PC-9 (cell line): ENCODE data around the gene CKAP5. TPM values are rescaled to one million over a fixed set of nuclear protein-coding genes. Genes with fewer than 3 reads are reported as not detected.

Experiments
- BruUV-seq: library from RNA; stranded (reverse); fragments of 400-500 nt; replicated peaks from 2 replicates; lab custom pipeline; 2021; lab: Mats Ljungman, UMichigan
- CTCF ChIA-PET: fragments of 300-600 bp; sonication (Branson Sonifier 250); formaldehyde crosslinking; loops from one replicate; lab custom pipeline; 2022; ENCODE audit warnings: antibody characterized with exemption; lab: Charles Lee
- POLR2A ChIA-PET: fragments of 300-600 bp; sonication (Branson Sonifier 250); formaldehyde crosslinking; loops from one replicate; lab custom pipeline; 2022; ENCODE audit warnings: antibody characterized with exemption; ENCODE audit not compliant: unreplicated experiment; lab: Charles Lee
- DNase-seq, 2 experiments: peaks; one replicate each; pipeline versions ENCODE4 v3.0.0 to v3.0.0-alpha.2; 2015 to 2022; ENCODE audit warnings: mixed read lengths in 1 of 2
- H2AFZ ChIP-seq: fragments of 200-600 bp; sonication (generic); 2 replicates; pipeline ENCODE4 v1.8.1; 2017; ENCODE audit warnings: antibody characterized with exemption
- H3F3A ChIP-seq: fragments of 200-600 bp; sonication (generic); 2 replicates; pipeline ENCODE4 v1.8.1; 2017; ENCODE audit warnings: antibody characterized with exemption, mild to moderate bottlenecking, low read depth; ENCODE audit not compliant: insufficient read depth
- H3K27ac ChIP-seq: fragments of 200-600 bp; sonication (generic); 2 replicates; pipeline ENCODE4 v1.6.1; 2016; ENCODE audit warnings: mixed run types
- H3K27me3 ChIP-seq: fragments of 200-600 bp; sonication (generic); 2 replicates; pipeline ENCODE4 v1.6.1; 2016; ENCODE audit warnings: low read depth, mixed run types; ENCODE audit not compliant: insufficient read depth
- H3K36me3 ChIP-seq: fragments of 200-600 bp; sonication (generic); 2 replicates; pipeline ENCODE4 v1.6.1; 2016; ENCODE audit warnings: low read depth, mixed run types
- H3K4me1 ChIP-seq: fragments of 200-600 bp; sonication (generic); replicated peaks from 2 replicates; pipeline ENCODE4 v1.6.1; 2016; ENCODE audit warnings: mixed run types; ENCODE audit not compliant: insufficient read depth
- H3K4me2 ChIP-seq: fragments of 200-600 bp; sonication (generic); 2 replicates; pipeline ENCODE4 v1.6.1; 2017; ENCODE audit warnings: mixed run types
- H3K4me3 ChIP-seq: fragments of 200-600 bp; sonication (generic); 2 replicates; pipeline ENCODE4 v1.6.1; 2016; ENCODE audit warnings: mixed run types
- H3K79me2 ChIP-seq: fragments of 200-600 bp; sonication (generic); 2 replicates; pipeline ENCODE4 v1.6.1; 2017; ENCODE audit warnings: low read depth, mixed run types
- H3K9me2 ChIP-seq: fragments of 200-600 bp; sonication (generic); 2 replicates; pipeline ENCODE4 v1.8.1; 2017; ENCODE audit warnings: mild to moderate bottlenecking; ENCODE audit not compliant: insufficient read depth
- H3K9me3 ChIP-seq: fragments of 200-600 bp; sonication (generic); 2 replicates; pipeline ENCODE4 v1.8.1; 2016; ENCODE audit warnings: low read depth; ENCODE audit not compliant: insufficient read depth
- H4K20me1 ChIP-seq: fragments of 200-600 bp; sonication (generic); 2 replicates; pipeline ENCODE4 v1.8.1; 2017; ENCODE audit not compliant: insufficient read depth
- EZH2 ChIP-seq: fragments of 200-600 bp; sonication (generic); IDR thresholded peaks from 2 replicates; pipeline ENCODE4 v1.8.0; 2017; ENCODE audit warnings: antibody characterized with exemption, low read depth
- intact Hi-C: fragments of 100-400 bp; cut with micrococcal nuclease; formaldehyde crosslinking; loops from one replicate; pipeline ENCODE4 v1.10.0; 2022; ENCODE audit not compliant: unreplicated experiment
- total RNA-seq: library from RNA; stranded (reverse); gene quantifications from 2 replicates; pipeline ENCODE4 v1.2.3, GENCODE V29; 2021
- TF ChIP-seq, protein P1 (sequence below): fragments of 200-600 bp; sonication (generic); conservative IDR thresholded peaks from 2 replicates; pipeline ENCODE4 v1.6.1; 2017; ENCODE audit warnings: mixed run types, antibody characterized with exemption, mild to moderate bottlenecking, moderate library complexity

Gene CKAP5
- total RNA-seq, 1 experiment from 2014 or later, result 195 TPM

- Histone ChIP-seq H3K4me2 (no peak overlapping the region), H3K4me1 (no peaks in the 10 kb centered on the region), H2AFZ (no peak overlapping the region), H3K9me2 (no peaks in the 10 kb centered on the region), H3K9me3 (no peaks in the 10 kb centered on the region), H3K27me3 (no peaks in the 10 kb centered on the region), H3K4me3 (no peak overlapping the region), H3F3A (no peaks in the 10 kb centered on the region; the same call in 1 of the 2 replicates), H3K79me2 (no peaks in the 10 kb centered on the region), H4K20me1 (no peaks in the 10 kb centered on the region), H3K36me3 (no peaks in the 10 kb centered on the region), H3K27ac (no peak overlapping the region)
- no peak for TF ChIP-seq EZH2
- TF ChIP-seq, protein P1, sequence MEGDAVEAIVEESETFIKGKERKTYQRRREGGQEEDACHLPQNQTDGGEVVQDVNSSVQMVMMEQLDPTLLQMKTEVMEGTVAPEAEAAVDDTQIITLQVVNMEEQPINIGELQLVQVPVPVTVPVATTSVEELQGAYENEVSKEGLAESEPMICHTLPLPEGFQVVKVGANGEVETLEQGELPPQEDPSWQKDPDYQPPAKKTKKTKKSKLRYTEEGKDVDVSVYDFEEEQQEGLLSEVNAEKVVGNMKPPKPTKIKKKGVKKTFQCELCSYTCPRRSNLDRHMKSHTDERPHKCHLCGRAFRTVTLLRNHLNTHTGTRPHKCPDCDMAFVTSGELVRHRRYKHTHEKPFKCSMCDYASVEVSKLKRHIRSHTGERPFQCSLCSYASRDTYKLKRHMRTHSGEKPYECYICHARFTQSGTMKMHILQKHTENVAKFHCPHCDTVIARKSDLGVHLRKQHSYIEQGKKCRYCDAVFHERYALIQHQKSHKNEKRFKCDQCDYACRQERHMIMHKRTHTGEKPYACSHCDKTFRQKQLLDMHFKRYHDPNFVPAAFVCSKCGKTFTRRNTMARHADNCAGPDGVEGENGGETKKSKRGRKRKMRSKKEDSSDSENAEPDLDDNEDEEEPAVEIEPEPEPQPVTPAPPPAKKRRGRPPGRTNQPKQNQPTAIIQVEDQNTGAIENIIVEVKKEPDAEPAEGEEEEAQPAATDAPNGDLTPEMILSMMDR, result no peak
- intact Hi-C loops, result no loop called here
- no peak for DNase-seq
- ChIA-PET POLR2A (no interaction called here), CTCF (no interaction called here)
- BruUV-seq, result no TSS peak
Observed at GRCh38 chr11:46736146-46736545, 109.9 kb downstream of the CKAP5 start.

- no peaks in the 10 kb centered on the region for H3K9me3 ChIP-seq
- H3K9me2 ChIP-seq, result no peaks in the 10 kb centered on the region
- TF ChIP-seq, protein P1, result no peak
- no peak for TF ChIP-seq EZH2
- intact Hi-C loops, result no loop called here
- no peak overlapping the region for H3K4me3 ChIP-seq
- DNase-seq, result no peak
- H3F3A ChIP-seq, result no peaks in the 10 kb centered on the region; the same call in 1 of the 2 replicates
- H2AFZ ChIP-seq, result no peak overlapping the region
- H3K36me3 ChIP-seq, result no peaks in the 10 kb centered on the region
- ChIA-PET POLR2A (no interaction called here), CTCF (no interaction called here)
- H3K27ac ChIP-seq, result no peak overlapping the region
- no peak overlapping the region for H3K4me2 ChIP-seq
- H4K20me1 ChIP-seq, result no peaks in the 10 kb centered on the region
- H3K79me2 ChIP-seq, result no peaks in the 10 kb centered on the region
- H3K4me1 ChIP-seq, result no peaks in the 10 kb centered on the region
- no peaks in the 10 kb centered on the region for H3K27me3 ChIP-seq
- BruUV-seq, result no TSS peak
Observed at GRCh38 chr11:46733234-46733633, 112.8 kb downstream of the CKAP5 start.

DNA sequence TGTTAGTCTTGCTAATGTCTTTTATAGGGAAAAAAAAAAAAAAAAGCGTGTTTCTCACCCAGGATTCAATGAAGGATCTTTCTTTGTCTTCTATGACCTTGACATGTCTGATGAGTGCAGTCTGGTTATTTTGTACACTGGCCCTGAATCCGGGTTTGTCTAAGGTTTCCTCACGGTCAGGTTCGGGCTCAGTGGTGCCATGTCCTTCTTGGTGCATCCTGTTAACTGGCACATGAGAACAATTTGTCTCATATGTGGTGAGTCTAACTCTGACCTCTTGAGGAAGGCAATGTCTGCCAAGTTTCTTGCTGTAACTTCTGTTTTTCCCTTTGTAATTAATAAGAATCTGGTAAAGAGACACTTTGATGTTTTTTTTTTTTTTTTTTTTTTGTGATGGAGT is 114.5 kb downstream of the CKAP5 start:
- H2AFZ ChIP-seq, result no peak overlapping the region
- CTCF ChIA-PET, result no interaction called here

More for the DNA sequence above, 114.5 kb downstream of the CKAP5 start:
- TF ChIP-seq EZH2, result no peak
- TF ChIP-seq, protein P1, result no peak
- BruUV-seq, result no TSS peak
- H3K79me2 ChIP-seq, result no peaks in the 10 kb centered on the region
- H3K4me3 ChIP-seq, result no peak overlapping the region
- POLR2A ChIA-PET, result no interaction called here
- no peak overlapping the region for H3K27ac ChIP-seq
- H3K27me3 ChIP-seq, result no peaks in the 10 kb centered on the region
- no peak for DNase-seq
- no peaks in the 10 kb centered on the region for H3K4me1 ChIP-seq
- intact Hi-C loops, result no loop called here
- H4K20me1 ChIP-seq, result no peaks in the 10 kb centered on the region
- no peaks in the 10 kb centered on the region for H3K36me3 ChIP-seq
- H3K9me2 ChIP-seq, result no peaks in the 10 kb centered on the region
- no peaks in the 10 kb centered on the region for H3K9me3 ChIP-seq
- H3K4me2 ChIP-seq, result no peak overlapping the region
- no peaks in the 10 kb centered on the region for H3F3A ChIP-seq
